Daoy (cell line): ENCODE measurements around the gene D2HGDH. TPM values are rescaled to one million over a fixed set of nuclear protein-coding genes. Genes with fewer than 3 reads are reported as not detected.

Experiments
- DNase-seq: peaks from one replicate; pipeline ENCODE4 v3.0.0-alpha.2; 2015; ENCODE audit warnings: low read depth
- total RNA-seq: library from RNA; depleted of rRNA; stranded (reverse); fragments of >200 nt; shearing (Covaris generic); gene quantifications from 2 replicates; pipeline ENCODE4 v1.2.3, GENCODE V29; 2014; rRNA removed

The D2HGDH gene
- total RNA-seq = 3.2 and 3.7 TPM in 2 replicates

DNA sequence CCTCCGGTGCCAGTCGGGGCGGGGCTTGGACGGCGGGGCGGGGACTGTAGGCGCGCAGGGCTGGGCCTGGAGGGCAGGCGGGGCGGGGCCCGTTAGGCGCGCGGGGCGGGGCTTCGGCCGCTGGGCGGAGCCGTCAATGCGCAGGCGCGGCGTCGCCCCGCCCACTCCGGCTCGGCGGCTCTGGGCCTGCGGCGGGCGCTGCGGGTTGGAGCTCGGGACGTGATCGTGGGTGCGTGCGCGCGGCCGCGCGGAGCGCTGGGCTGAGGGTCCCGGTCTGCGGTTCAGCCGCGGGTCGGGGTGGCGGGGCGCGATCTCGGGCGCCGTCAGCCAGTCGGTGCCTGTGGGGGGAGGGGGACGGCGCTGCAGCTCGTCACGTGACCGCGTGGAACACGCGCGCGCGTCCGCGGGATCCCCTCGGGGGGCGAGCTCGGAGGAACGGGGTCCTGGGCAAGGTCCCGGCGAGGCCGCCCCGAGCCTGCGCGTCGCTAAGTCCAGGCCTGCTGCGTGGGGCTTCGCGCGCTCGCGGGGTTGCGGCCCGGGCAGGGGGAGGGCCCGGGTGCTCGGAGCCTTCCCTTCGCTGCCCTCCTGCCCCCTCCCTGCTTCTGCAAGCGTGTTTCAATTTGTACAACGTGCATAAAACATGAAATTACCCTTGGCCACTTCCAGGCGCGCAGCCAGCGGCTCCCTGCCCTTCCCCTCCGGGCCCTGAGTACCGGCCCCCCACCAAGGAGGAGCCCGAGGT, at the start of gene D2HGDH:
Gene D2HGDH (plus strand): TSS at position 164 of the 742 bp plus-strand sequence. CDS start 595 bp downstream, outside the sequence.
- DNase-seq = peak; percentile 93

DNA sequence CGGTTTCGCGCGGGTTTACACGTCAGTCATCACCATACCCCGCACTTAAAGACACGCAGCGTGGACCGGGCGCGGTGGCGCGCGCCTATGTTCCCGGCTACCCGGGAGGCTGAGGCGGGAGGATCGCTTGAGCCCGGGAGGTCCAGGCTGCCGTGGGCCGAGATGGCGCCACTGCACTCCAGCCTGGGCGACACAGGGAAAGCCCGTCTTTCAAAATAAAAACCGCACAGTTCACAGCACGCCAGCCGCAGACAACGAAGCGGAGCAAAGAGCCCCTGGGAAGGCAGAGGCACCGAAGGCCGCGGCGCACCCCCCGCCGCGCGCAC, 48.1 kb upstream of the D2HGDH start:
- no peak for DNase-seq

DNA sequence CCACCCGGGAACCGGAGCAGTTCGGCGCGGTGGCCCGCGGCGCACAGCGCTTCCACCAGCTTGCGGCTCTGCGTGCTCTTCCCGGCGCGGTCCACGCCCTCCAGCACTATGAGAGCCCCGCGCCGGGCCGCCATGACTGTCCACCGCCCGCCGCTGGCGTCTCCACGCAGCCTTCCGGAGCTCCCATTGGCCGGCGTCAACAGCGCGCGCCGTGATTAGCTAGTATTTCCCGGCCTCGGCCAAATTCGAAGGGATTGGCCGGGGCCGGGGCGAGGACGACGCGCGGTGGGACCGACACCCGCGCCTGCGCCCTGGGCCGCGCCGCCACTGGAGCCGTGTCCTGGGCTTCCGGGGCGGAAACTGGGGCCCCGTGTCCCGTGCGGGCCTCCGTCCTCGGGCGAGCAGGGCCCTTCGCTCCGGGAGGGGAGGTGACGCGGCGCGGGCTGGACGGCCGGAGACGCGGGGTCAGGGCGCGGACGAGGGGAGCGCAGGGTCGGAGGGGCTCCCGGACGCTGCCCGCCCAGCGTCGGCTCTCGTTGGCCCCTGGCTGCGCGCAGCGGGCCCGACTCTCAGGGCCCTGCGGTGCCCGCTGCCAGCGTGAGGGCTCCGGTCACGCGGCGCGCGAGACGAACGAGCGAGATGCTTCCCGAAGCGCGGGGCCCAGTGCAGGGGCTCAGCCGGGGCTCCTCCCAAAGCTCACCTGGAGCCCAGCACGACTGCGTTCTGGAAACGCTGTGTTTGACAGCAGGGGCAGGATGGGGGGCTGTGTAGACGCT, 47.6 kb upstream of the D2HGDH start, which contains the start of gene DTYMK:
Gene DTYMK (minus strand): TSS at position 166 of the 776 bp plus-strand sequence. CDS start 32 bp downstream, at position 134.
- DNase-seq = peak; percentile 98

DNA sequence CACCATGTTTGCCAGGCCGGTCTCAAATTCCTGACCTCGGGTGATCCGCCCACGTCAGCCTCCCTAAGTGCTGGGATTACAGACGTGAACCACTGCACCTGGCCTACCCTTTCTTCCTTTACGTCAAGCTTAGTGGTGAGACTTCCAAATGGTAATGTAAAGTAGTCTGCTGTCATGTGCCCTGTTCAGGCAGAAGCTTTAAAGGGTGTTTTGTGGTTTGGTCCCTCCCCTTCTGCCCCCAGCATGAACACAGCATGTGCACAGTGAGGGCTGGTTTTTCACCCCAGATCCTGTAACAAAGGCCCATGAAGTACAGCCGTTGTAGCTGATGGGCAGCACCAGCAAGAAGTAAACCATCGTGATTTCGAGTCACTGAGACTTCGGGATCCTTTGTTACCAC, 45.1 kb upstream of the D2HGDH start:
- no peak for DNase-seq

DNA sequence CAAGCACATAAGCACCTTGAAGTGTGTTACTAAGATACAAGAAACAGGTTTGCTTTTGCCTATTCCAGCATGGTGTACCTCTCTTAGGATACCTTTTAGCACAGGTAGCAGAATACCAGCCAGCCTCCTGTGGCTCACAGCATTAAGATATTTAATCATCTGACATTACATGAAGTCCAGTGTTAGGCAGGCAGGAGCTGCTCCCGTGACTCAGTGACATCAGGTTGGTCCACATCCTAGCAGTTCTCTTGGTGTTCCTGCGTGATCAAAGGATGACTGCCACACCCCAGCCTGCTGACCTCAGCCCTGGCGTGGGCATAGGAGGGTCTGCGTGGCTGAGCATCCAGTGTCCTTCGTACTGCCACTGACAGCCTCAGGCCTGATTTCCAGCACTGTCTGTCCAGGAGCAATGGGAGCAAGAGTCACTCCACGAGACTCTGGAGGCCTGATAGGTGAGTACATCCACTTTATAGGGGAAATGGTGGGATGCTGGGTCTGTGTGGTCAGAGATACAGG, 44.2 kb upstream of the D2HGDH start:
- DNase-seq = no peak

DNA sequence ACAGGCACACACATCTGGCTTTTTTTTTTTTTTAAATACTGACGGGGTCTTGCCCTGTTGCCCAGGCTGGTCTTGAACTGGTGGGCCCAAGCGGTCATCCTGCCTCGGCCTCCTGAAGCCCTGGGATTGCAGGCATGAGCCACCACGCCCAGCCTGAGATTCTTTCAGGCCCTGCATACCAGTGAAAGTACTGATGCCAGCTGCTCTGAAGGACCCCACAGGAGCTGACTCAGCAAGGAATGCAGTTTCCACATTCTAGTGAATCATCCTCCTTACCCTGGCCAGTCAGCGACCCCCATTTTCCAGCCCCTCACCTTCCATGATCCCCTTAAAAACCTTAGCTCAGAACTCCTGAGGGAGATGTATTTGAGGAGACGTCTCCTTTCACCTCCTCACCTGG, 42.0 kb upstream of the D2HGDH start:
- no peak for DNase-seq

DNA sequence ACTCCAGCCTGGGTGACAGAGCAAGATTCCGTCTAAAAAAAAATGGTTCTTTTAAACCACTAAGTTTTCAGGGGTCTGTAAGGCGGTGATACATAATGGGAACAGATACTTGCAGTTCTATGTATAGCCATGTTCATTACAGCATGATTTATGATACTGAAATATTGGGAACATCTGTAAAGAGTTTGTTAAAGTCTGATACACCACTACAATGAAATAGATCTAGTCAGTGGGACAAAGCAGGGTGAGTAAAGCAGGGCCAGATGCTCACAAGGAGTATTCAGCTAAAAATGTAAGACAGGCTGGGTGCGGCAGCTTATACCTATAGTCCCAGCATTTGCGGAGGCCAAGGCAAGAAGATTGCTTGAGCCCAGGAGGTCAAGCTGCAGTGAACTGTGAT, 38.8 kb upstream of the D2HGDH start:
- DNase-seq = no peak

DNA sequence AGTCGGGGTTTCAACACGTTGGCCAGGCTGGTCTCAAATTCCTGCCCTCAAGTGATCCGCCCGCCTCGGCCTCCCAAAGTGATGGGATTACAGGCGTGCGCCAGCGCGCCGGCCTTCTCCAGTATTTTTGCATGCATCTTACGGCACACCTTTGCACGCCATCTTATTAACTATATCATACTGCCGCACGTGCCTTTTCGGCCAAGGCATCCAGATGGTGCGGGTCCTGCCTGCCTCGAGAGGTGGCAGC, 33.4 kb upstream of the D2HGDH start:
- DNase-seq = no peak

DNA sequence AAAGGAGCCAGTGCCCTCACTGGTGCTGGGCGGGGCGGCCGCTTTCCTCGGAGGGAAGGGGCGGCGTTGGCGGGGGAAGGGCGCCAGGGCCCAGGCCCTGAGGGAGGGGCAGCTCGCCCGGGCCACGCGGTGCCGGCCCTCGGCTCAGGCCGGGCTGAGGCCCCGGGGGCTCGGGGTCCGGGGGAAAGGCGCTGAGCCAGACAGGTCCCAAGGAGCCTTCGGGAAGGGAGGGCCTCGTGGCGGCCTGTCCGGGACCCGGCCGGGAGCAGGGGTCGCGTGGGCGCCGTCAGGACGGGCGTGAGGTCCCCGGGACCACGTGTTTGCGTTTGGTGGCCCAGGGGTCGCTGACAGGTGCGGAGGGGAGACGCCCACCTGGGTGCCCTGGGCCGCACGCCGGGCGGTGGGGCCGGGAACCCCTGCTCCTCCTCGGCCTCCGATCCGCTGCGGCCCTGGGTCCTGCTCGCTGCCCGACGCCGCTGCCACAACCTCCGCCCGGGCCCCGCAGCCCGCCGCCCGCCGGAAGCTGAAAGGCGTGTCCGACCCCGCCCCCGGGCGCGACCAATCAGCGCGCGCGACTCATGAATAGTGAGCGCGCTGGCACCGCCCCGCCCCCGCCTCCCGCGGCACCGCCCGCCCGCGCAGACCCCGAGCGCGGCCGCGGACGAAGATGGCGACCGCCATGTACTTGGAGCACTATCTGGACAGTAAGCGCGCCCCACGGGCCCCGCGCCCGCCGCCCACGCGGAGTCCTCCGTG, 32.9 kb upstream of the D2HGDH start, which contains the start of gene ING5:
Gene ING5 (plus strand): TSS at position 641 of the 756 bp plus-strand sequence. CDS start 27 bp downstream, at position 668.
- DNase-seq = peak; percentile 96

DNA sequence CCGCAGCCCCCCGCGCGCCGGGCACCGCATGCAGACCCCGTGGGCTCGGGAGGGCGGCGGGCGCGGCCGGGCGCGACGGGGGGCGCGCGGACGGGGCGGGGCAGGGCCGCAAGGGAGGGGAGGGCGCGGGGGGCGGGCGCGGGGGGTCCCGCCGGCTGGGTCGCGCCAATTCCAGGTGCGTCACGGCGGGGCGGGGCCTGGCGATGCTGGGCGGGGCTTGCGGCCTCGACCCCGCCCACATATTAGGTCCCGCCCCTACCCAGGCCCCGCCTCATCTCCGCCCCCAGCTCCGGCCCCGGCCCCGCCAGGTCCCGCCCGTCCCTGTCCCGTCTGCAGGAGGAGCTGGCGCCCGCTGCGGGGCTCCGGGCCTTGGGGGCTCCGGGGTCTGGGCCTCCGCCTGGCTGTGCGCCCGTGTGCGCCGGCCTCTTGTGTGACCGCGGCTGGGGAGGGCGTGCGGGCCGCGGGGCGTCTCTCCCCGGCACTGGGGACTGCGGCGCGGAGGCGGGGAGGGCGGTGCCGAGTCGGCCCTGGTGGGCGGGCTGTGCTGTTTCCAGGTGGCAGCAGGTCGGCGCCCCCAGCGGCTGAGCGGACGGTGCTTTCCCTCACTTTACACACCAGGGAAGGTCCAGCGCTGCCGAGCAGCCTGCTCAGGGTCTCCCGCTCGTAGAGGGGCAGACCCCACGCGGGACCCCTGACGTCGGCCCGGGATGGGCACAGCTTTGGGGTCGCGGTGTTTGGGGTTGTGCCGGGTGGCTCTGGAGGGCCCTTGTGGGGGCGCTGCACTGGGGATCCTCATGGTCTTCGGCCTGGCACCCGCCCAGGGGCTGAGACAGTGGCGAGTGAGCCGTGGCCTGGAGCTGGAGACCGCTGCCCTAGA, 32.0 kb upstream of the D2HGDH start:
- DNase-seq = peak; percentile 89

DNA sequence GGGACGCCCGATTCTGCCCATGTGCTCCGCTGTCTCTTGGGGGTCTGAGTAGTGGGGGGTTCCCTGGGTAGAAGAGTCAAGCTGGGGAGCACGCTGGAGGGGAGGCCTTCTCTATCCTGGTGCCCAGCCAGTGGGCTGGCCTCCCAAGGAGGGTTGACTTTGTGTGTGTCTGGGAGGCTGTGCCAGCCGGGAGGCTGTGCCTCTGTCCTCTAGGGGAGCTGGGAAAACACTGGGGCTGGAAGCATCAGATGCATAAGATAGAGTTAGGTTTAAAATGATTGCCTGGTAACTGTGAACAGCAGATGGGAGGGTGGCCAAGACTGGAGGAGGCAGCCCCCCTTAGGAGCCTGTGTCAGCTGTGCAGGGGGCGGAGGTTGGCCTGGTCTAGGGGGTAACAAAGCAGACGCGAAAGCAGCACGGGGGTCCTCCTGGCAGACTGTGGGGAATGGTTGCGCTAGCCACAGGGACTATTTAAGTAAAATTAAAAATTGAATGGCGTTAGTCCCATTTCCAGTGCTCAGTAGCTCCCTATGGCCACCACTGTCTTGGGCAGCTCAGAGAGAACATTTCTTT, 31.3 kb upstream of the D2HGDH start:
- DNase-seq = peak; percentile 18

DNA sequence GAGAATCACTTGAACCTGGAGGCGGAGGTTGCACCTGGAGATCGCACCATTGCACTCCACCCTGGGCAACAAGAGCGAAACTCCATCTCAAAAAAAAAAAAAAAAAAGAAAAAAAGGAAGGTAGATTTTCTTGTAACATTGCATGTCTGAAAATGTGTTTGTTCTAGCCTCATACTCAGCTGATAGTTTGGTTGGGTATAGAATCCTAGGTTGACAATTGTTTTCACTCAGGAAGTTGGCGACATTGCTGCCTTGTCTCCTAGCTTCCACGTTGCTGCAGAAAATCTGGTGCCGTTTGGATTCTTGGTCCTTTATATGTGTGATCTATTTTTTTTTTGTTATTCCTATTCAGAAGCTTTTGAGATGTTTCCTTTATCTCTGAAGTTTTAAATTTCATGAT, 27.9 kb upstream of the D2HGDH start:
- no peak for DNase-seq

DNA sequence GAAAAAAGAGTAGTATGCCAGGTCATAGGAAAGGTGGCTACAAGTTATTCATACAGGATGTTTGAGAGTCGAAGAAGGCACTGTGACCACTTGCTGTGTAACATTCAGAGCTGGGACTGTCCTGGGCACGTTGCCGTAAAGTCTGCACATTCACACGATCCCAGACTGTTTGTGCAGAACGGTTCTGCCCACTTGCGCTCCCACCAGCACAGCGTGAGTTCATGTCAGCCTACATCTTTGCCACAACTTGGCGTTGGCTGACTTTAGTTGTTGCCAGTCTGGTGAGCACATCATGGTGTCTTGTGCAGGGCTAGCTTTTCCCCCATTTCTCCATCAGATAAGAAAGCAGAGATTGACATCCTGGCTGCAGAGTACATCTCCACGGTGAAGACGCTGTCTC, 25.6 kb upstream of the D2HGDH start:
- no peak for DNase-seq

DNA sequence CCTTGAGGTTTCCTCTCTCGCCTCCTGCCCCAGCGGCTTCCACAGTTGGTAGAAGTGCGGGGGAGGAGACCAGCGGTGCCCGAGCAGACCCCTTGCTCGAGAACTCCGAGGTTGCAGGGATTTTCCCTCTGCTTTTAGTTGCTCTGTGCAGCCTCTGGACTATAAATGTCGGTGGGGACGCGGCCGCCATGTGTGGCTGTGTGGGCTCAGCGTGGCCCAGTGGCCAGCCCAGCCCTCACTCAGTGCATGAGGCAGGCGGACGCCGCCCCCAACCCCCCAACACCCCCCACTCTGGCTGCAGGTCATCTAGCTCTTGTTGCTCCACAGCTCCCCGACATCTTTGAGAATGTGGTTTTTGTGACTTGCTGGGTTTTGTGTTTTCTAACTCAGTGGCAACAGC, 15.3 kb upstream of the D2HGDH start:
- DNase-seq = no peak

DNA sequence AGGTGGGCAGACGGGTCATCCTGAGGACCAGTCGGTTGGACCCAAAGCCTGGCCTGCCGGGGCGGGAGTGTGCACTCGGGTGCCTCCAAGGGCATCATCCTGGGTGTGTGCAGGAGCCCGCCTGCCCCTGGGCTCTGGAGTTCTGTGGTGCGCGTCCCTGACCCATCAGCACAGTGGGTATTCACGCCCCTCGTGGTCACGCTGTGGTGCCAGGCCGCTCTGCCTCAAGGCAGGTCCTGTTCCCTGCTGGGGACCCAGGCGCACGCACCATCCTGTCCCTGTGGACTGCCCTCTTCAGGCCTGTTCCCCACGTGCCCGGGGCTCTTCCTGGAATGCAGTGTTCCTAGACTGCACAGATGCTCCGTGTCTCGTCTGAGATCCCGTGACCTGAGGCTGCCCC, 14.3 kb upstream of the D2HGDH start:
- DNase-seq = no peak

DNA sequence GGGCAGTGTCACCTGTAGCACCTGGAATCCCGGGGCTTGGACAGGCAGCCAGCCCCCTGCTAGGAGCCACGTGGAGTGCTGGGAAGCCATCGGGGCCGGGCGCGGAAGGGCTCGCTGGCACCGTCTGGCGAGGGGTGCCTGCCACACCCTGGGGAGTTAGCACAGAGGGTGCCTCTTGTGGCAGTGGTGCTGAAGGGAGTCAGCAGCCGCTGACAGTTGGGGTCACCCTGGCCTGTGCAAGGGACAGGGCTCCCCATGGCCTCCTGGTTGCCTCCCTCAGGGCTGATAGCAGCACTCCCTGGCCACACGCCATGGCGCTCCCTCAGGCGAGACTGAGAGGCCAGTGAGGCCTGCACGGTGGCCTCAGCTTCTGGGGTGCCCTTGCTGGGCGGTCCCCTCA, 13.9 kb upstream of the D2HGDH start:
- no peak for DNase-seq

DNA sequence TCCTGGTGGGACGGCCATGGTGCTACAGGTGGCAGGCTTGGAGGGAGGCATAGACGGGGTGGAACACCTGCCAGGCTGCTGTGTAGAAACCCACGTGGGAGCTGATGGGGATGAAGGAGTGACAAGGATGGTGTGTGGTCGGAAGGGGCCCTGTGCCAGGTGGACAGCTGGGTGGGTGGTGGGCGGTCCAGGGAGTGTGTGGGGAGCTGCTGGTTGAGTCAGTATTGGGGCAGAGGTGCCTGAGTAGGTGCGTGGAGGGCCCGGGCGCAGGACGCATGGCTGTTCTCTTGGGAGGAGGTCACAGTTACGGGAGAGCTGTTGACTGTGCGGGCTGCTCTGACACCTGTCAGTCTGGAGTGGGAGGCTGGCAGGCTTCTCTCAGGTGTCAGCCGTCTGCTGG, 12.6 kb upstream of the D2HGDH start:
- no peak for DNase-seq

DNA sequence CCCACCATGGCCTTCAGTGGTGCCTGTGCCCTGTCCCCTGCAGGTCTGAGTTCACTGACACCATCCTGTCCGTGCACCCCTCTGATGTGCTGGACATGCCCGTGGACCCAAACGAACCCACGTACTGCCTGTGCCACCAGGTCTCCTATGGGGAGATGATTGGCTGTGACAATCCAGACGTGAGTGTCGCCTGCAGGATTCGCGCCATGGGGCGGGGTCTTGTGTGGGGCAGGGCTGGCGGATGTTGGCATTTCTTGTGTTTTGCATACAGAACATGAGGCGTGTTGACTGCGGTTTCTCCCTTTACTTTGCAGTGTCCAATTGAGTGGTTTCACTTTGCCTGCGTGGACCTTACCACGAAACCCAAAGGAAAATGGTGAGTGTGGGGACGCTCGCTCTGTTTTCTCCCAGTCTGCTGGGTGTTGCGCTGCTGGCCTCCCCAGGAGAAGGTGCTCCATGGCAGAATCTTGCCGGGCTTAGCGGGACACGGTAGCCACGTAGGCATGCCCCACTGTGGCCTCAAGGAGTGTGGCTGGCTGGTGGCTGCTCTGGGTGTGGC, 11.5 kb upstream of the D2HGDH start:
- DNase-seq = no peak

DNA sequence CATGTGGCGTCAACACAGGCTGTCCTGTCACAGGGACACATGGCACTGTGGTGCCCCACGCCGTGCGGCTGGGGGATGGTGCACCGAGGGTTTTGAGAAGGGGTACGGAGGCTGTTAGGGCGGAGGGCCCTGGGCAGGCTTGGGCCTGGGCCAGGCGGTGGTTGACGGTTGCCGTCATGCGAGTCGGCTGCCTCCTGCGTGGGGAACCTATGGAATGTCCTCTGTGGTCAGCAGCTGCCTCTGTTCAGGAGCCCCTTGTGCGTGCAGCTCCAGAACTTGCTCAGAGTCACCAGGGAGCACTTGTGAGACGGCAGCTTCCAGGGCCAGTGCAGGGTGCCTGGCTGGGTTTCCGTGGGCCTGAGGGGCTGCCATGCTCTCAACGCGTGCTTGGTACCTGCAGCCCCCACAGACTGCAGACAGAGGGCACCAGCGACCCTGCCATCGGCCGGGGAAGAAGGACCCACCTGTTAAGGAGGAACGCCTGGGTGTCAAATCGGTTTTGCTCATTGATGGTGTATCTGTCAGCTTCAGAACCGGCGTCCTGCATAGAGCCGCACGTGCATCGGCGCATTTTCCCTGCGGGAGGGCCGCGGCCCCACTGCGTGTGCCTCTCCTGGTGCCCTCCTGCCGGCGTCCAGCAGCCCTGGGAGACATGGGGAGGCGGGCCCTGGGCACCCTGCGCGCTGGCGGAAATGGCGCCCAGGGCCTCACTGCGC, 10.0 kb upstream of the D2HGDH start:
- DNase-seq = no peak
